GM21360 (cell line): ENCODE results near the gene LDLRAD3.
"Not testable (repeated sequence)": the region's sequence is repeated elsewhere in the genome, so short reads cannot be mapped to it uniquely, and the experiment has no call there.

Experiments used
- ATAC-seq: cut with Tn5 transposase; IDR thresholded peaks from one replicate; pipeline ENCODE4 v1.9.1; 2021; ENCODE audit warnings: mild to moderate bottlenecking, moderate library complexity; ENCODE audit not compliant: unreplicated experiment

The LDLRAD3 gene, protein sequence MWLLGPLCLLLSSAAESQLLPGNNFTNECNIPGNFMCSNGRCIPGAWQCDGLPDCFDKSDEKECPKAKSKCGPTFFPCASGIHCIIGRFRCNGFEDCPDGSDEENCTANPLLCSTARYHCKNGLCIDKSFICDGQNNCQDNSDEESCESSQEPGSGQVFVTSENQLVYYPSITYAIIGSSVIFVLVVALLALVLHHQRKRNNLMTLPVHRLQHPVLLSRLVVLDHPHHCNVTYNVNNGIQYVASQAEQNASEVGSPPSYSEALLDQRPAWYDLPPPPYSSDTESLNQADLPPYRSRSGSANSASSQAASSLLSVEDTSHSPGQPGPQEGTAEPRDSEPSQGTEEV

DNA sequence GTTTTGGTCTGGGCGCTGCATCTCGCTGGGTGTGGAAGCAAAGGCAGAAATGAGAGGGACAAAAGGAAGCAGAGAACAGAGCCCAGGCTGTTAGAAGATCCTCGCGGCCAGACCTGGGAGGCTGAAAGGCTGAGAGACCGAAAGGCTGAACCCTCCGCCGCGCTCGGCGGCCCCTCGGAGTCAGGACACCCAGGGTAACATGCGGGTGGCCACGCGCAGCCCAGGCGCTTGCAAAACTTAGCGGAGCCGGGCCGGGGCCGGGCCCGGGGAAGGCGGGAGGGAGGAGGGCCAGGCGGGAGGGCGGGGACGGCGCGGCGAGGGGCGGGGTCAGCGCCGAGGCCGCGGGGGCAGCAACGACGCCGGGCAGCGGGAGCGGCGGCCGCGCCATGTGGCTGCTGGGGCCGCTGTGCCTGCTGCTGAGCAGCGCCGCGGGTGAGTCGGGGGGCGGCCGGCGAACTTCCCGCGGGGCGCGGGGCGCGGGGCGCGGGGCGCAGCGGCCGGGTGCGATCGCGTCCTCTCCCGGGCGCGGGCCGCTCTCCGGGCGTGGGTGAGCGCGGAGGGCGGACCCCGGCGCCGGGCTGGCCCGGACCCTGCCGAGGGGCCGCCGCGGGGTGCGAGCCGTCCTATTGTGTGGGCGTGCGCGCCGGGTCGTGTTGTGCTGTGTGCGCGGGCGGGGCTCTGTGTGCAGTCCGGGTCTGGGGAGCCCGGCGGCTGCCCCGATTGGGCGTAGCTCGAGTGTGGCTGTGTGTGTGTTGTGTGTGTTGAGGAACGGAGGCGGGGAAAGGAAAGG, at the start of gene LDLRAD3:
Gene LDLRAD3 (plus strand): TSS at position 350 of the 790 bp plus-strand sequence. CDS start 37 bp downstream, at position 387.
- ATAC-seq = peak; percentile 73

DNA sequence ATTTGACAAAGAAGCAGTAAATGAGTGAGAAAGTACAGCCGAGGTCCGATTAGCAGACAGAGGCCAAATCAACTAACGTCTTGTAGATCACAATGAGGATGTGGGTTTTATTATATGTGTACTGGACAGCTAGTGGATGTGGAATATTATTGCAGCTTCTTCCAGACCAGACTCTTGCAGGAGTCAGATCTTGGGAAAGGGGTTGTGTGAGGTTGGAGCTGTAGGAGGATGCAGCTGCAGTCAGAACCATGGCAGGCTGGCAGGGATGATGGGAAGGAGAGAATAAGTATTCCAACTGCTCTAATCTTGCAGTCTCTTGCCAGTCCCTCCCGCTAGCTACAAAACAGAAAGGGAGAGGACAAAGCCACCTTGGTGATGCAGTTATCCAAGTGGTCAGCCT, 46.8 kb upstream of the LDLRAD3 start:
- ATAC-seq = no peak

- ATAC-seq = no peak
Measured at GRCh38 chr11:35902961-35903360, 40.9 kb upstream of the LDLRAD3 start.

DNA sequence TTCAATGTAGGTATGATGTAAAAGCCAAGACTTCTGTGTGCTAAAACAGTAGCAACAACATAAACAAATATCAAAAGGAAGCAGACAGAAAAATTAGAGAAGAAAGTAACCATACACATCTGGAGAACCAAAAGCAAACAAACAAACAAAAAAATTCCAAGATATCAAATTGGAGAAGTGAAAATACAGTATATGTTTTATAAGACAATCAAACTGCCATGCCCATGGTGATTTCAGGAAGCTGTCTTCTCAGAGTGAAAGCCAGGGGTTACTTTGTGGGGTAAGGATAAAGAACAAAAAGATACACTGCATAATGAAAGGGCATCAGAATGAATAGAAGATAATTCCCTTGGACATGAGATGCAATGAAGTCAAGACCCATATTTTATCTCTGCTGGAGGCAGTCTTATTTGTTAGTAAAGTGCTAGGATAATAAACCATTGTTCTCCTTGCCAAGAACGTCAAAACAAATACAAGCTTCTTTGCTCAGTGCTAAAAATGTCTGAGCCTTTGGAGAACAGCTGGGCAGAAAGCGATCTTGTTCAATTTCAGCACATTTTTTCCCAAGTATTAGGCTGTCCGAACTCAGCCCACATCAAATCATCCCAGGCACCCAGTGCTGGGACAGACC, 38.1 kb upstream of the LDLRAD3 start:
- no peak for ATAC-seq

DNA sequence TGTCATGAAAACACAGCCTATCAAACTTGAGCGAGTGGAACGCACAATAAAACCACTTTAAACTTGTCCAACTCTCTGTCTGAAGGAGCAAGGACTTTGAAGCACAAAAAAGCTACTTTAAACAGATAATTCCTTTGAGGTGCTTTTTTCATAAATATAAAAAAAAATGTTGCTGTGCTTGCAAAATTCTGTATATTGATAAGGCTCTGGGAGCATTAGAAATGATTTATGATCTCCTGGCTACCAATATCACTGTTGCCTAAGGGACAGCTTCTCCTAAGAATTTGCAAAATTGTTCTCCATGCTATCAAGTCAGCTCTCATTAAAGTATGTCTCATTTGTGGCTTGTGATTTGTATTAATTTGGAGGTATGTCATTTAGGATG, 37.6 kb upstream of the LDLRAD3 start:
- ATAC-seq = no peak

DNA sequence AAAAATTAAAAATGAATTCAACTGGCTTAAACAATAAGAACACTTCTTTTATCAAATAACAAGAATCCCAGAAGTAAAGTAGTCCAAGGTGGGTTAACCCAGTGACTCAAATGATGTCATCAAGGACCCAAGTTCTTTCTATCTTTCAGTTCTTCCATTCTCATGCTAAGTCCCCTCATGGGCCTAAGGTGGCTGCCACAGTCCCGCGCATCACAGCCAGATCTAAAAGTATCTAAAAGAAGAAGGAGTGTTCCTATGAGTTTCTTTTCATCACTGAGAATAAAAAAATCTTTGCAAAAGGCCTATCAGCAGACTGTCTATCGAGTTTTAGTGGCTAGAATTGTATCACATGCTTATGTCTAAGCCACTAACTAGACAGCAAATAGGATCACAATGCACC, 37.2 kb upstream of the LDLRAD3 start:
- ATAC-seq = no peak

DNA sequence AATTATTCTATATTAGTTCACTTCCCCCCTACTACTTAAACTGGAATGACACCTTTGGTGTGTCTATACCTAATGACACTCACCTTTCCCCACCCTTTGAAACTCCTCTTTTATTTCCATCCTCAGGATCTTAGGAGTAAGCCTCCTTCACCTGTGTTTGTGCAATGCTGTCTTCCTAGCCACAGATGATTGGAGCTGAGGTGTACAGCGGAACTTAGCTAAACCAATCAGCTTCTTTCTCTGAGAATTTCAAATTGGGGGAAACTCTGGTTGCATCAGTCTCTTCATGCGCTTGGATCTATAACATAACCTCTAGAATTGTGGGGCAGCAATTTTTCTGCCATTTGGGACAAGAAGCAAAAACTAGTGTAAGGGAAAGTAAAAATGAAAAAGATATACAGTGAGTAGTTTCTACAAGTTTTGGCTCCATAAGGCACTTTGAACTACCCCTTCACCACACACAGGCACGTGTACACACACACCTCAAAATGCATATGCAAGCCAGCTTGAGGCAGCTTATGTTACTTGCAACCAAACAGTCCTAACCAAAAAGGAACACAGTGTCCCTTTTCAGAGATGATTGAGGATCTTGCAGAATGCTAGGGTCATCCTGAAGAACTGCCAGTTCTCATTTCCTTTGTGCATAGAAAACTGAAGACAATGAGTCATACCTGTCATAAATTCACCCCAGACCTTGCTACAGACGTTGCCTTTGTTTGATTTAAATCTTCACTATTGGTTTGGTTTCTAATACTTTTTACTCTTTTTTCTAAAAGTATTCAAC, 36.0 kb upstream of the LDLRAD3 start:
- ATAC-seq = peak; percentile 73

GRCh38 chr11:35908432-35908771, 35.5 kb upstream of the LDLRAD3 start:
- ATAC-seq = peak; percentile 8

DNA sequence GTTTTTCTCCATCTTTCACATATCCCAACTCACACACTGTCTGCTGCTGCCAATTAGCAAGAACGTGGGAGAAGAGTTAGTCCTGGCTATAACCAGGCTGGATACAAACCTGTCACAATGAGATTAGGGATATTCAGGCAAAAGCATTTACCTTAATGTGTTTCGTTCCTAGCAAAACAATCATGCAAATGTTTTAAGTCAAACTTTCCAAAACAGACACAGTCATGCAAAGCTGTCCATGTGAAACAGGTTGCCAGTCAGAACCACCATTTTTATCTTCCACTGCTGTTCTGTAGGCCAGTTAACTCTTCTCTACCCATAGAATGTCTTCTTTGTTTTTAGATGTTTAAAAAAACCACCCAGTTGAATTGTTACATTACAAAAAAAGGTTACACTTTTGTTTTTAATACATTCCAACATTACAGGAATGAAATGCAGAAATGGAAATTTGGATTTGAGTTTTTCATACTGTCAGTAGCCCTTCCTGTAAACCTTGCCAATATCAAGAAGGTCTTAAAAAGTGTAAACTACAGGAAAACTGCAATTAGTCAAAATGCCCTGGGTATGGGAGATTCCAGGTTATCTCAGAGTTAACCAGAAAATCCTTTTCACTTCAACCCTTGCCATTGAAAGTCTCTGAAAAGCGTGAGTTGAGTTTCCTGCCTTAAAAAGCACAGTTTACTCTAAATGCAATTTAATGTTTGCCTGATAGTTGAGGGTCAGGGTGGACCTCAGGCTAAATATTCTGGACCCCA, 34.2 kb upstream of the LDLRAD3 start:
- no peak for ATAC-seq

GRCh38 chr11:35911013-35911412, 32.8 kb upstream of the LDLRAD3 start:
- no peak for ATAC-seq

DNA sequence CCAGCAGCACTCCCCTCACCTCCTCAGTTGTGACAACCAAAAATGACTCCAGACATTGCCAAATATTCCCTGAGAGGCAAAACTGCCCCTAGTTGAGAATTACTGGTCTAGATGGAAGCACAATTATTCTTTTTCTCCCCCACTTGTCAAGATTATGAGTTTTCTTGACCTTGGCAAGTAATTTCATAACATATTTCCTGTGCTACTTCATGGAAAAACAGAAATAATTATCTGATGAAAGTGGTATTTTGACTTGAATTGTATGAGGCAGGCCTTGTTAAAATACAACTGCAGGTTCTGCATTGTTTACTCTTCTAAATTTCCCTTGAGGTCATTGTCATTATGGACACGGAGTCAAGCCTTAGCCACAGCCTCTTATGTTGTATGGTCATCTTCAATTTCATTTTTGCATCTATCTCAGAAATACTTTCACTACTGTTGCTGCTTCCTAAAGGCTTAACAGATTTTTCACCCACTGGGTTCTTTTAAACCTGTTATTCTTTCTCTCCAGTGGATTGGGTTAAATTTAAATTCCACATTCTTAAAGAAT, 32.2 kb upstream of the LDLRAD3 start:
- ATAC-seq = no peak

- ATAC-seq = not testable (repeated sequence)
Measured at GRCh38 chr11:35912436-35912835, 31.4 kb upstream of the LDLRAD3 start.

GRCh38 chr11:35912883-35913624, 30.8 kb upstream of the LDLRAD3 start:
- peak; percentile 41 for ATAC-seq

DNA sequence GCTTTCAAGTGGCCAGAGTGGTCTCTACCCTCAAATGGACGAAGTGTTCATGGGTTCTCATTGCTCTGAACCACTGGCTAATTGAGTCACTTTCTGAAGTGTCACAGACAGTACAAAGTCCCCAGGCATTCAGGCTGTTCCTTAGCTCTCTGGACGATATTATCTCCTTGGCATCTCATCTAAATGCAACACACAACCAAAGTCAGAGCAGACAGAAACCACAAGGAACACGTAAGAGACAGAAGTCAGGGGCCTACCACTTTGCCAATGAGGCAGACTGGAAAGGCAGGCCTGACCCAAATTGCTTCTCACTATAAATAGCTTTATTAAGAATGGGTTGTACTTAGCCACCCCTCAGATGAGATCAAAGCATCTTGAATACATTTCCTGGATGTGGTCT, 29.0 kb upstream of the LDLRAD3 start:
- ATAC-seq = no peak

GRCh38 chr11:35916270-35916669, 27.6 kb upstream of the LDLRAD3 start:
- ATAC-seq = no peak

DNA sequence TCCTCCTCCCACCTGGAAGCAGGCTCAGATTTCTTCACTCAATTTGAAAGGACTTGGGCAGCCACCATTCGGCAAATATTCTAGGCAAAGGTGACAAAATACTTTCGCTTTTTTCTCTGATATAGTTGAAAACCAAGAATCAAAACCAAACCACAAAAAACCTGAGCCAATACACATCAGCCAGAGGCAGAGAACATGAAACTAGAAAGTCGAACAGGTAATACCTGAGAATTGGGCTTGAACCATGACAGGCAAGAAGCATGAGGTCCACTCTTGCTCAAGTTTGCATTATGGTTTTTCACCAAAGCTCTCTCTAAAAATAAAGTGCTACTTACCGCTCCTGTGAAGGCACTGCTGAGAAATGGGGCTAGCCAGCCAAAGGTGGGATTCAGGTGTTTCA, 26.2 kb upstream of the LDLRAD3 start:
- ATAC-seq = peak; percentile 76

DNA sequence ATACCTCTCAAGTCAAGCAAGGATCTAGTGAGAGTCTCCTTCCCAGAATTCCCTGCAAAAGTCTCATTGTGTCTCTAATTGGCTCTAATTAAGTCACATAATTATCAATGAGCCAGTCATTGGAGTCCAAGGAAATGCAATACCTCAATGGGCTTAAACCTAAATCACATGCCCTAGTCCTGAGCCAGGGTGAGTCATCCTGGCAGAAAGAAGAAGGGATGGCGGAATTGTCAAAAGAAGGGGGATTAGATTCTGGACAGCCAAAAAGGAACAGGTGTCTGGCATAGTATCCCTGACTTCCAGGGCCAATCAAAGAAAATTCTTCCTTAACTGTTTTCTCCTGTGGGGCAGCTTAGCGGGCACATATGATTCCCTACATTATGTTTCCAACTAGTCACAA, 25.1 kb upstream of the LDLRAD3 start:
- no peak for ATAC-seq

GRCh38 chr11:35919244-35919643, 24.6 kb upstream of the LDLRAD3 start:
- ATAC-seq = no peak

DNA sequence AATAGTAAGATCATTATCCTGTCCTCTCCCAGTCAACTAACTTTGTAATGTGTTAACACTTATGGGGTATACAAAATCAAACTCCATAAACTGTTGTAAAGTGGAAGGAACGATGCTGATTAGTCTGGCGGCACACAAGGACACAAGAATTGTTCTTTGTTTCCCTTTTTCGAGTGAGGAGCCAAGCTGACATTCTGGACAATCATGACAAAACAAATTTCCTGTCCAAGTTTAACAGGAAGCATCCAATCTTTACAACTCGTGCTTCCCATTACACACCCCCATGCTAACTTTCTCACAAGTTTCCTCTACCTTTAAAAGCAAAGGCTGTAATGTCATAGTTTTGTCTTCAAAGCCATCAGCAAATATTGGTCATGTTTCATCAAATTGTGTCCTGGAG, 20.4 kb upstream of the LDLRAD3 start:
- no peak for ATAC-seq
